Endothelial cell of umbilical vein (primary cell): ENCODE data around the gene OR12D2. TPM values are rescaled to one million over a fixed set of nuclear protein-coding genes. Genes with fewer than 3 reads are reported as not detected.

ENCODE experiments used
- BruUV-seq: library from RNA; stranded (reverse); fragments of 400-500 nt; replicated peaks from 2 replicates; lab custom pipeline; 2021; lab: Mats Ljungman, UMichigan
- CTCF ChIA-PET: fragments of 300-600, 350-600 bp; sonication (Branson Sonifier 250); formaldehyde crosslinking; loops from one replicate; lab custom pipeline; 2021; ENCODE audit warnings: antibody characterized with exemption, inconsistent platforms; lab: Charles Lee
- POLR2A ChIA-PET: fragments of 300-600, 350-600 bp; sonication (Branson Sonifier 250); formaldehyde crosslinking; loops from one replicate; lab custom pipeline; 2021; ENCODE audit warnings: antibody characterized with exemption, inconsistent platforms; lab: Charles Lee
- DNase-seq: peaks from one replicate; pipeline ENCODE4 v3.0.0-alpha.2; 2011; ENCODE audit warnings: low read depth, low spot score
- FAIRE-seq: peaks from 2 replicates; lab custom pipeline; 2011; peaks lifted over from hg19 to GRCh38; lab: Jason Lieb, UNC
- H2AFZ ChIP-seq: 2 replicates; pipeline ENCODE4 v1.6.0; 2012; ENCODE audit warnings: low read depth, low read length, control low read depth, inconsistent platforms
- H3K27ac ChIP-seq: 2 replicates; pipeline ENCODE4 v1.5.1; 2011; ENCODE audit warnings: low read depth, mild to moderate bottlenecking, control low read depth, low read length, moderate library complexity; ENCODE audit not compliant: insufficient read depth
- H3K27me3 ChIP-seq, 2 experiments: 2 replicates each; pipeline versions ENCODE4 v1.6.0 to v1.6.1; 2011; ENCODE audit warnings: low read length in 2 of 2, mixed read lengths in 1 of 2; ENCODE audit not compliant: control insufficient read depth in 2 of 2, insufficient read depth in 2 of 2
- H3K36me3 ChIP-seq, 2 experiments: 2 replicates in 1 of 2; 3 replicates in 1 of 2; pipeline ENCODE4 v1.5.1; 2011; ENCODE audit warnings: low read length in 2 of 2, mild to moderate bottlenecking in 1 of 2, moderate library complexity in 1 of 2; ENCODE audit not compliant: control insufficient read depth in 2 of 2, insufficient read depth in 2 of 2; ENCODE audit errors: extremely low read depth in 1 of 2
- H3K4me1 ChIP-seq: 3 replicates; pipeline ENCODE4 v1.5.1; 2011; ENCODE audit warnings: mild to moderate bottlenecking, low read length; ENCODE audit not compliant: control insufficient read depth, insufficient read depth; ENCODE audit errors: extremely low read depth
- H3K4me2 ChIP-seq: 2 replicates; pipeline ENCODE4 v1.6.1; 2011; ENCODE audit warnings: low read length, control low read depth, mixed read lengths; ENCODE audit not compliant: insufficient read depth
- H3K4me3 ChIP-seq, 3 experiments: fragments of 200-600 bp in 1 of 3; sonication (generic), shearing (Covaris generic) in 1 of 3; replicated peaks in 1 of 3; 2 replicates each; pipeline ENCODE4 v1.5.1; 2011 to 2016; ENCODE audit warnings: control low read depth in 3 of 3, low read length in 3 of 3, mild to moderate bottlenecking in 2 of 3, inconsistent platforms in 1 of 3, low read depth in 1 of 3, moderate library complexity in 1 of 3; ENCODE audit not compliant: insufficient read depth in 1 of 3
- H3K79me2 ChIP-seq: 2 replicates; pipeline ENCODE4 v1.6.0; 2012; ENCODE audit warnings: low read length, inconsistent platforms; ENCODE audit not compliant: control insufficient read depth, insufficient read depth
- H3K9ac ChIP-seq: replicated peaks from 2 replicates; pipeline ENCODE3; 2011; ENCODE audit warnings: low read length, control low read depth; ENCODE audit not compliant: insufficient read depth; ENCODE audit errors: extremely low read depth
- H3K9me1 ChIP-seq: replicated peaks from 3 replicates; pipeline ENCODE4 v1.6.0; 2011; ENCODE audit warnings: mild to moderate bottlenecking, low read length; ENCODE audit not compliant: control insufficient read depth, insufficient read depth; ENCODE audit errors: extremely low read depth
- H3K9me3 ChIP-seq: replicated peaks from 2 replicates; pipeline ENCODE4 v1.5.1; 2012; ENCODE audit warnings: low read length, inconsistent platforms; ENCODE audit not compliant: control insufficient read depth, insufficient read depth
- H4K20me1 ChIP-seq: replicated peaks from 2 replicates; pipeline ENCODE3; 2011; ENCODE audit warnings: mild to moderate bottlenecking, low read length; ENCODE audit not compliant: control insufficient read depth, insufficient read depth; ENCODE audit errors: extremely low read depth
- EZH2 ChIP-seq: IDR thresholded peaks from 2 replicates; pipeline ENCODE4 v1.6.1; 2012; ENCODE audit warnings: borderline replicate concordance, low read depth, mild to moderate bottlenecking, moderate library complexity, low read length, inconsistent platforms; ENCODE audit not compliant: severe bottlenecking
- FOS ChIP-seq: IDR thresholded peaks from 2 replicates; pipeline ENCODE4 v1.6.1; 2011; ENCODE audit warnings: mild to moderate bottlenecking, low read length, moderate library complexity, borderline replicate concordance; ENCODE audit not compliant: insufficient read depth
- GATA2 ChIP-seq: IDR thresholded peaks from 2 replicates; pipeline ENCODE4 v1.7.0; 2011; ENCODE audit warnings: low read depth, mild to moderate bottlenecking, moderate library complexity, mixed read lengths, low read length; ENCODE audit not compliant: insufficient read length, insufficient read depth
- JUN ChIP-seq: IDR thresholded peaks from 2 replicates; pipeline ENCODE4 v1.6.1; 2011; ENCODE audit warnings: borderline replicate concordance, low read depth; ENCODE audit not compliant: insufficient read length, insufficient read depth
- MAX ChIP-seq: IDR thresholded peaks from 2 replicates; pipeline ENCODE4 v1.6.1; 2011; ENCODE audit not compliant: insufficient read depth, insufficient read length
- MYC ChIP-seq: IDR thresholded peaks from one replicate; pipeline ENCODE4 v1.6.1; 2011; ENCODE audit warnings: mild to moderate bottlenecking, low read depth, low read length
- POLR2A ChIP-seq: IDR thresholded peaks from 2 replicates; pipeline ENCODE4 v1.6.1; 2012; ENCODE audit warnings: low read depth, mild to moderate bottlenecking, control low read depth, low read length
- POLR2AphosphoS5 ChIP-seq: IDR thresholded peaks from 2 replicates; pipeline ENCODE4 v1.6.1; 2012; ENCODE audit warnings: low read depth, mild to moderate bottlenecking, control low read depth, low read length, moderate library complexity; ENCODE audit not compliant: insufficient read depth
- dilution Hi-C: fragments of 300-500 bp; cut with MboI; formaldehyde crosslinking; loops from one replicate; pipeline ENCODE4 v1.15.0; 2019; ENCODE audit warnings: low sequenced_read_pairs; ENCODE audit not compliant: extremely low pct_ligation_motif_present
- intact Hi-C: fragments of 100-400 bp; cut with micrococcal nuclease; formaldehyde crosslinking; loops from one replicate; pipeline ENCODE4 v1.10.0; 2022
- polyA plus RNA-seq, 4 experiments: library from polyadenylated mRNA; depleted of rRNA in 3 of 4; stranded (reverse) in 3 of 4; unstranded in 1 of 4; fragments of >200 nt; gene quantifications; 2 replicates each; pipeline versions ENCODE4 v1.2.1 to v1.2.3, GENCODE V29; 2011 to 2012; ENCODE audit warnings: missing spikeins in 1 of 4
- total RNA-seq: library from RNA; stranded (reverse); gene quantifications from 2 replicates; pipeline ENCODE4 v1.2.3, GENCODE V29; 2021
- TF ChIP-seq, protein P1 (sequence below), 2 donors: IDR thresholded peaks; 1 replicate in 1 of 2; 2 replicates in 1 of 2; pipeline ENCODE4 v1.5.1; 2011; ENCODE audit warnings: low read length in 2 of 2, mild to moderate bottlenecking in 2 of 2, moderate library complexity in 2 of 2, control low read depth in 1 of 2, inconsistent platforms in 1 of 2, low read depth in 1 of 2; ENCODE audit not compliant: insufficient read depth in 1 of 2; ENCODE audit errors: extremely low read depth in 1 of 2

Gene OR12D2
- total and polyA plus RNA-seq, 2 donors (not counting 3 experiments of a cell fraction or from before 2014, with no cell fraction given): not detected

DNA sequence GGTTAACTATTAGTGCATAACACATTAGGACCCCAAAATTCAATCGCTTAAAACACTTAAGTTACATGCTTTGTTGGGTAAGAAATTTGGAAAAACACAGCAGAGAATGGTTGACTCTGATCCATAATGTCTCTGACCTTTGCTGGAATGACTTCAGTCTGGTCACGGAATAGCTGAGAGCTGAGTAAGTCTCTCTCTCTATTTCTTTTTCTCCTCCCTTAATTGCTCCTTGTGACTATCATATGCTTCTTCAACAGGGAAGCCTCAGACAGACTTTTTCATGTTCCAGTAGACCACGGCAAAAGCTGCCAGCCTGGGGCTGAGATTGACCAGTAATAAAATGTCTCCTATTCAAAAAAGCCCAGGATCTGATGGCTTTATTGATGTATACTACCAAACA is 24.1 kb downstream of the OR12D2 start:
- Histone ChIP-seq H3K4me2 (no peak overlapping the region), H3K79me2 (no peaks in the 10 kb centered on the region), H3K4me1 (no peaks in the 10 kb centered on the region), H3K36me3 (no peaks in the 10 kb centered on the region), H3K27ac (no peak overlapping the region), H3K4me3 (no peak overlapping the region), H3K9me3 (no peaks in the 10 kb centered on the region), H2AFZ (no peak overlapping the region), H3K27me3 (no peaks in the 10 kb centered on the region), H3K9me1 (no peaks in the 10 kb centered on the region), H3K9ac (no peak overlapping the region), H4K20me1 (no peaks in the 10 kb centered on the region)
- no TSS peak for BruUV-seq
- no peak for FAIRE-seq
- dilution Hi-C loops (no loop called here), intact Hi-C loops (no loop called here)
- ChIA-PET CTCF (no interaction called here), POLR2A (no interaction called here)
- TF ChIP-seq FOS: no peak
- no peak for TF ChIP-seq POLR2A
- no peak for TF ChIP-seq MYC
- TF ChIP-seq, protein P1, sequence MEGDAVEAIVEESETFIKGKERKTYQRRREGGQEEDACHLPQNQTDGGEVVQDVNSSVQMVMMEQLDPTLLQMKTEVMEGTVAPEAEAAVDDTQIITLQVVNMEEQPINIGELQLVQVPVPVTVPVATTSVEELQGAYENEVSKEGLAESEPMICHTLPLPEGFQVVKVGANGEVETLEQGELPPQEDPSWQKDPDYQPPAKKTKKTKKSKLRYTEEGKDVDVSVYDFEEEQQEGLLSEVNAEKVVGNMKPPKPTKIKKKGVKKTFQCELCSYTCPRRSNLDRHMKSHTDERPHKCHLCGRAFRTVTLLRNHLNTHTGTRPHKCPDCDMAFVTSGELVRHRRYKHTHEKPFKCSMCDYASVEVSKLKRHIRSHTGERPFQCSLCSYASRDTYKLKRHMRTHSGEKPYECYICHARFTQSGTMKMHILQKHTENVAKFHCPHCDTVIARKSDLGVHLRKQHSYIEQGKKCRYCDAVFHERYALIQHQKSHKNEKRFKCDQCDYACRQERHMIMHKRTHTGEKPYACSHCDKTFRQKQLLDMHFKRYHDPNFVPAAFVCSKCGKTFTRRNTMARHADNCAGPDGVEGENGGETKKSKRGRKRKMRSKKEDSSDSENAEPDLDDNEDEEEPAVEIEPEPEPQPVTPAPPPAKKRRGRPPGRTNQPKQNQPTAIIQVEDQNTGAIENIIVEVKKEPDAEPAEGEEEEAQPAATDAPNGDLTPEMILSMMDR (IDR thresholded peaks at IDR 0.05; ENCODE audit: extremely low read depth in 1 of 2, insufficient read depth in 1 of 2, low read depth in 1 of 2, low read length in 2 of 2): no peak
- TF ChIP-seq MAX: no peak
- no peak for TF ChIP-seq GATA2
- no peak for TF ChIP-seq EZH2
- TF ChIP-seq JUN: no peak
- TF ChIP-seq POLR2AphosphoS5: no peak
- no peak for DNase-seq
